Endothelial cell of umbilical vein (primary cell): ENCODE measurements around the gene OR52B6. TPM values are rescaled to one million over a fixed set of nuclear protein-coding genes. Genes with fewer than 3 reads are reported as not detected.

ENCODE experiments used
- BruUV-seq: library from RNA; stranded (reverse); fragments of 400-500 nt; replicated peaks from 2 replicates; lab custom pipeline; 2021; lab: Mats Ljungman, UMichigan
- CTCF ChIA-PET: fragments of 300-600, 350-600 bp; sonication (Branson Sonifier 250); formaldehyde crosslinking; loops from one replicate; lab custom pipeline; 2021; ENCODE audit warnings: antibody characterized with exemption, inconsistent platforms; lab: Charles Lee
- POLR2A ChIA-PET: fragments of 300-600, 350-600 bp; sonication (Branson Sonifier 250); formaldehyde crosslinking; loops from one replicate; lab custom pipeline; 2021; ENCODE audit warnings: antibody characterized with exemption, inconsistent platforms; lab: Charles Lee
- DNase-seq: peaks from one replicate; pipeline ENCODE4 v3.0.0-alpha.2; 2011; ENCODE audit warnings: low read depth, low spot score
- FAIRE-seq: peaks from 2 replicates; lab custom pipeline; 2011; peaks lifted over from hg19 to GRCh38; lab: Jason Lieb, UNC
- H2AFZ ChIP-seq: 2 replicates; pipeline ENCODE4 v1.6.0; 2012; ENCODE audit warnings: low read depth, low read length, control low read depth, inconsistent platforms
- H3K27ac ChIP-seq: 2 replicates; pipeline ENCODE4 v1.5.1; 2011; ENCODE audit warnings: low read depth, mild to moderate bottlenecking, control low read depth, low read length, moderate library complexity; ENCODE audit not compliant: insufficient read depth
- H3K27me3 ChIP-seq, 2 experiments: 2 replicates each; pipeline versions ENCODE4 v1.6.0 to v1.6.1; 2011; ENCODE audit warnings: low read length in 2 of 2, mixed read lengths in 1 of 2; ENCODE audit not compliant: control insufficient read depth in 2 of 2, insufficient read depth in 2 of 2
- H3K36me3 ChIP-seq, 2 experiments: 2 replicates in 1 of 2; 3 replicates in 1 of 2; pipeline ENCODE4 v1.5.1; 2011; ENCODE audit warnings: low read length in 2 of 2, mild to moderate bottlenecking in 1 of 2, moderate library complexity in 1 of 2; ENCODE audit not compliant: control insufficient read depth in 2 of 2, insufficient read depth in 2 of 2; ENCODE audit errors: extremely low read depth in 1 of 2
- H3K4me1 ChIP-seq: 3 replicates; pipeline ENCODE4 v1.5.1; 2011; ENCODE audit warnings: mild to moderate bottlenecking, low read length; ENCODE audit not compliant: control insufficient read depth, insufficient read depth; ENCODE audit errors: extremely low read depth
- H3K4me2 ChIP-seq: 2 replicates; pipeline ENCODE4 v1.6.1; 2011; ENCODE audit warnings: low read length, control low read depth, mixed read lengths; ENCODE audit not compliant: insufficient read depth
- H3K4me3 ChIP-seq, 3 experiments: fragments of 200-600 bp in 1 of 3; sonication (generic), shearing (Covaris generic) in 1 of 3; replicated peaks in 1 of 3; 2 replicates each; pipeline ENCODE4 v1.5.1; 2011 to 2016; ENCODE audit warnings: control low read depth in 3 of 3, low read length in 3 of 3, mild to moderate bottlenecking in 2 of 3, inconsistent platforms in 1 of 3, low read depth in 1 of 3, moderate library complexity in 1 of 3; ENCODE audit not compliant: insufficient read depth in 1 of 3
- H3K79me2 ChIP-seq: 2 replicates; pipeline ENCODE4 v1.6.0; 2012; ENCODE audit warnings: low read length, inconsistent platforms; ENCODE audit not compliant: control insufficient read depth, insufficient read depth
- H3K9ac ChIP-seq: replicated peaks from 2 replicates; pipeline ENCODE3; 2011; ENCODE audit warnings: low read length, control low read depth; ENCODE audit not compliant: insufficient read depth; ENCODE audit errors: extremely low read depth
- H3K9me1 ChIP-seq: replicated peaks from 3 replicates; pipeline ENCODE4 v1.6.0; 2011; ENCODE audit warnings: mild to moderate bottlenecking, low read length; ENCODE audit not compliant: control insufficient read depth, insufficient read depth; ENCODE audit errors: extremely low read depth
- H3K9me3 ChIP-seq: replicated peaks from 2 replicates; pipeline ENCODE4 v1.5.1; 2012; ENCODE audit warnings: low read length, inconsistent platforms; ENCODE audit not compliant: control insufficient read depth, insufficient read depth
- H4K20me1 ChIP-seq: replicated peaks from 2 replicates; pipeline ENCODE3; 2011; ENCODE audit warnings: mild to moderate bottlenecking, low read length; ENCODE audit not compliant: control insufficient read depth, insufficient read depth; ENCODE audit errors: extremely low read depth
- EZH2 ChIP-seq: IDR thresholded peaks from 2 replicates; pipeline ENCODE4 v1.6.1; 2012; ENCODE audit warnings: borderline replicate concordance, low read depth, mild to moderate bottlenecking, moderate library complexity, low read length, inconsistent platforms; ENCODE audit not compliant: severe bottlenecking
- FOS ChIP-seq: IDR thresholded peaks from 2 replicates; pipeline ENCODE4 v1.6.1; 2011; ENCODE audit warnings: mild to moderate bottlenecking, low read length, moderate library complexity, borderline replicate concordance; ENCODE audit not compliant: insufficient read depth
- GATA2 ChIP-seq: IDR thresholded peaks from 2 replicates; pipeline ENCODE4 v1.7.0; 2011; ENCODE audit warnings: low read depth, mild to moderate bottlenecking, moderate library complexity, mixed read lengths, low read length; ENCODE audit not compliant: insufficient read length, insufficient read depth
- JUN ChIP-seq: IDR thresholded peaks from 2 replicates; pipeline ENCODE4 v1.6.1; 2011; ENCODE audit warnings: borderline replicate concordance, low read depth; ENCODE audit not compliant: insufficient read length, insufficient read depth
- MYC ChIP-seq: IDR thresholded peaks from one replicate; pipeline ENCODE4 v1.6.1; 2011; ENCODE audit warnings: mild to moderate bottlenecking, low read depth, low read length
- POLR2A ChIP-seq: IDR thresholded peaks from 2 replicates; pipeline ENCODE4 v1.6.1; 2012; ENCODE audit warnings: low read depth, mild to moderate bottlenecking, control low read depth, low read length
- POLR2AphosphoS5 ChIP-seq: IDR thresholded peaks from 2 replicates; pipeline ENCODE4 v1.6.1; 2012; ENCODE audit warnings: low read depth, mild to moderate bottlenecking, control low read depth, low read length, moderate library complexity; ENCODE audit not compliant: insufficient read depth
- dilution Hi-C: fragments of 300-500 bp; cut with MboI; formaldehyde crosslinking; loops from one replicate; pipeline ENCODE4 v1.15.0; 2019; ENCODE audit warnings: low sequenced_read_pairs; ENCODE audit not compliant: extremely low pct_ligation_motif_present
- intact Hi-C: fragments of 100-400 bp; cut with micrococcal nuclease; formaldehyde crosslinking; loops from one replicate; pipeline ENCODE4 v1.10.0; 2022
- polyA plus RNA-seq, 4 experiments: library from polyadenylated mRNA; depleted of rRNA in 3 of 4; stranded (reverse) in 3 of 4; unstranded in 1 of 4; fragments of >200 nt; gene quantifications; 2 replicates each; pipeline versions ENCODE4 v1.2.1 to v1.2.3, GENCODE V29; 2011 to 2012; ENCODE audit warnings: missing spikeins in 1 of 4
- total RNA-seq: library from RNA; stranded (reverse); gene quantifications from 2 replicates; pipeline ENCODE4 v1.2.3, GENCODE V29; 2021
- TF ChIP-seq, protein P1 (sequence below), 2 donors: IDR thresholded peaks; 1 replicate in 1 of 2; 2 replicates in 1 of 2; pipeline ENCODE4 v1.5.1; 2011; ENCODE audit warnings: low read length in 2 of 2, mild to moderate bottlenecking in 2 of 2, moderate library complexity in 2 of 2, control low read depth in 1 of 2, inconsistent platforms in 1 of 2, low read depth in 1 of 2; ENCODE audit not compliant: insufficient read depth in 1 of 2; ENCODE audit errors: extremely low read depth in 1 of 2
- TF ChIP-seq, protein P2 (sequence below): IDR thresholded peaks from 2 replicates; pipeline ENCODE4 v1.6.1; 2011; ENCODE audit not compliant: insufficient read depth, insufficient read length

OR52B6 gene
- total and polyA plus RNA-seq, 2 donors (not counting 3 experiments of a cell fraction or from before 2014, with no cell fraction given): not detected

DNA sequence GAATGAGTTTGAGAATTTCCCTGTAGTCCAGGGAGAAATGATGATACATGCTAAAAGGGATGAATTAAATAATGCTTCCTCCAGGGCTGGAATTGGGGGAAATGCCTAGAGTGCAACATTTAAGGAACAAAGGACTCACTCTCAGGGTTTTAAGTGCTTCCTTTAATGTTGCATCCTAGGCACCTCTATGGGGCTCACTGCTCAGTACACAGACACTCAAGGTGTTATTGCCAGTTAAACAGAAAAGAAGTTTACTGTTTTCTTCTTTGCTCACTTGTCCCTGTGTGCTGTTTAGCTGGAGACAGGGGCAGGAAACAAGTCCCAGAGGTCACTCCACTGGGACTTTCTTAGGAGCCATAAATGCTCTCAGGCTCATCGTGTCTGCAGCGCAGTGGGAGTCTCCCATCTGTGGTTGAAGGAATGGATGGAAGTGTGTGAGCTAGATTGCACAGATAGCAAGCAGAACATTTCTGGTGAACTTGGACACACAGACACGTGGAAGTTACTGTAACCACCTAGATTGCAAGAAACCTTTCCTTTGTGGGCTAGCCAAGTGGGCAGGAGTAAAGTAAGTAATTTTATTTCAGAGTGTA, 24.0 kb upstream of the OR52B6 start:
- H2AFZ ChIP-seq: no peak overlapping the region
- BruUV-seq: no TSS peak
- DNase-seq (no peak), FAIRE-seq (no peak)
- POLR2A ChIA-PET: no interaction called here
- no peaks in the 10 kb centered on the region for H4K20me1 ChIP-seq
- CTCF ChIA-PET: no interaction called here
- no peaks in the 10 kb centered on the region for H3K27me3 ChIP-seq
- TF ChIP-seq, protein P1, sequence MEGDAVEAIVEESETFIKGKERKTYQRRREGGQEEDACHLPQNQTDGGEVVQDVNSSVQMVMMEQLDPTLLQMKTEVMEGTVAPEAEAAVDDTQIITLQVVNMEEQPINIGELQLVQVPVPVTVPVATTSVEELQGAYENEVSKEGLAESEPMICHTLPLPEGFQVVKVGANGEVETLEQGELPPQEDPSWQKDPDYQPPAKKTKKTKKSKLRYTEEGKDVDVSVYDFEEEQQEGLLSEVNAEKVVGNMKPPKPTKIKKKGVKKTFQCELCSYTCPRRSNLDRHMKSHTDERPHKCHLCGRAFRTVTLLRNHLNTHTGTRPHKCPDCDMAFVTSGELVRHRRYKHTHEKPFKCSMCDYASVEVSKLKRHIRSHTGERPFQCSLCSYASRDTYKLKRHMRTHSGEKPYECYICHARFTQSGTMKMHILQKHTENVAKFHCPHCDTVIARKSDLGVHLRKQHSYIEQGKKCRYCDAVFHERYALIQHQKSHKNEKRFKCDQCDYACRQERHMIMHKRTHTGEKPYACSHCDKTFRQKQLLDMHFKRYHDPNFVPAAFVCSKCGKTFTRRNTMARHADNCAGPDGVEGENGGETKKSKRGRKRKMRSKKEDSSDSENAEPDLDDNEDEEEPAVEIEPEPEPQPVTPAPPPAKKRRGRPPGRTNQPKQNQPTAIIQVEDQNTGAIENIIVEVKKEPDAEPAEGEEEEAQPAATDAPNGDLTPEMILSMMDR (IDR thresholded peaks at IDR 0.05; ENCODE audit: extremely low read depth in 1 of 2, insufficient read depth in 1 of 2, low read depth in 1 of 2, low read length in 2 of 2): no peak
- TF ChIP-seq POLR2AphosphoS5: no peak
- TF ChIP-seq JUN: no peak
- TF ChIP-seq POLR2A: no peak
- TF ChIP-seq MYC: no peak
- TF ChIP-seq GATA2: no peak
- TF ChIP-seq EZH2: no peak
- TF ChIP-seq, protein P2, sequence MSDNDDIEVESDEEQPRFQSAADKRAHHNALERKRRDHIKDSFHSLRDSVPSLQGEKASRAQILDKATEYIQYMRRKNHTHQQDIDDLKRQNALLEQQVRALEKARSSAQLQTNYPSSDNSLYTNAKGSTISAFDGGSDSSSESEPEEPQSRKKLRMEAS: no peak
- TF ChIP-seq FOS: no peak
- no peaks in the 10 kb centered on the region for H3K79me2 ChIP-seq
- no peaks in the 10 kb centered on the region for H3K4me1 ChIP-seq
- intact Hi-C loops: loop anchor here (10.0 kb wide), 1 partner anchor 432 kb away; no protein-coding TSS in a partner anchor
- H3K36me3 ChIP-seq: no peaks in the 10 kb centered on the region
- no peaks in the 10 kb centered on the region for H3K9me1 ChIP-seq
- no peaks in the 10 kb centered on the region for H3K9me3 ChIP-seq
- no peak overlapping the region for H3K4me2 ChIP-seq
- H3K4me3 ChIP-seq: no peak overlapping the region
- no peak overlapping the region for H3K9ac ChIP-seq
- dilution Hi-C loops: no loop called here
- no peak overlapping the region for H3K27ac ChIP-seq
